Measurements from ENCODE around the gene GPBP1. TPM values are rescaled to one million over a fixed set of nuclear protein-coding genes. Genes with fewer than 3 reads are reported as not detected.

The GPBP1 gene
- total RNA-seq, 4 donors from 2014 or later = 53.5 to 171 (median 99.6) TPM

DNA sequence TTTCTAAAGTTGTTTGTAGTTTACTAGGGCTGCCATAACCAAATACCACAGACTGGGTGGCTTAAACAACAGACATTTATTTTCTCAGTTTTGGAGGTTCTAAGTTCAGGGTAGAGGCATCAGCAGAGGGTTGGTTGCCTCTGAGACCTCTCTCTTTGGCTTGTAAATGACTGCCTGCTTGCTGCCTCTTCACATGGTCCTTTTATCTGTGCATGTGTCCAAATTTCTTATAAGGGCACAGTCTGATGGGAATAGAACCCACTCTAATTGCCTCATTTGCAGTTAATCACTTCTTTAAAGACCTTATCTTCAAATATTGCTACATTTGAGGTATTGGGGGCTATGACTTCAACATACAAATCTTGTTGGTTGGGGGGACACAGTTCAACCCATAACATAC lies 36.8 kb downstream of the GPBP1 start:
- TF ChIP-seq POLR2A (IDR thresholded peaks at IDR 0.05) = no peak
- TF ChIP-seq, protein P1, sequence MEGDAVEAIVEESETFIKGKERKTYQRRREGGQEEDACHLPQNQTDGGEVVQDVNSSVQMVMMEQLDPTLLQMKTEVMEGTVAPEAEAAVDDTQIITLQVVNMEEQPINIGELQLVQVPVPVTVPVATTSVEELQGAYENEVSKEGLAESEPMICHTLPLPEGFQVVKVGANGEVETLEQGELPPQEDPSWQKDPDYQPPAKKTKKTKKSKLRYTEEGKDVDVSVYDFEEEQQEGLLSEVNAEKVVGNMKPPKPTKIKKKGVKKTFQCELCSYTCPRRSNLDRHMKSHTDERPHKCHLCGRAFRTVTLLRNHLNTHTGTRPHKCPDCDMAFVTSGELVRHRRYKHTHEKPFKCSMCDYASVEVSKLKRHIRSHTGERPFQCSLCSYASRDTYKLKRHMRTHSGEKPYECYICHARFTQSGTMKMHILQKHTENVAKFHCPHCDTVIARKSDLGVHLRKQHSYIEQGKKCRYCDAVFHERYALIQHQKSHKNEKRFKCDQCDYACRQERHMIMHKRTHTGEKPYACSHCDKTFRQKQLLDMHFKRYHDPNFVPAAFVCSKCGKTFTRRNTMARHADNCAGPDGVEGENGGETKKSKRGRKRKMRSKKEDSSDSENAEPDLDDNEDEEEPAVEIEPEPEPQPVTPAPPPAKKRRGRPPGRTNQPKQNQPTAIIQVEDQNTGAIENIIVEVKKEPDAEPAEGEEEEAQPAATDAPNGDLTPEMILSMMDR (IDR thresholded peaks at IDR 0.05) = no peak
- Histone ChIP-seq H3K4me3 (no peak overlapping the region), H3K9me3 (no peaks in the 10 kb centered on the region), H3K27ac (no peak overlapping the region), H3K27me3 (no peaks in the 10 kb centered on the region), H3K36me3 (no peaks in the 10 kb centered on the region), H3K4me1 (peaks cover 0 to 8% of the 10 kb centered on the region in 2 donors)
- intact Hi-C loops (cut with DNase I; ENCODE audit: low total_unique reads) = no loop called here
- no peak for DNase-seq

DNA sequence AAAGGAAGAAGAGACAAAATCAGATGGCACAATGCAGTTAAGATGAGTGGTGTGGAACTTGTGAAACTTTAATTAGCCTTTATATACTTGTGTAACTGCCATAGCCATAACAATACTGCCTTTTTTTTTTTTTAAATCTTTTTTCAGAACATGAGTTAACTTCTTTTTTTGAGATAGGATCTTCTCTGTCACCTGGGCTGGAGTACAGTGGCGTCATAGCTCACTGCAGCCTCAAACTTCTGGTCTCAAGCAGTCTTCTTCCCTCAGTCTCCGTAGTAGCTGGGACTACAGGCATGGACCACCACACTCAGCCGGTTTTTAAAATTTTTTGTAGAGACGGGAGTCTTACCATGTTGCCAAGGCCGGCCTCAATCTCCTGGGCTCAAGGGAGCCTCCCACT lies 37.2 kb downstream of the GPBP1 start:
- Histone ChIP-seq H3K4me3 (no peak overlapping the region), H3K27ac (no peak overlapping the region), H3K9me3 (no peaks in the 10 kb centered on the region), H3K27me3 (no peaks in the 10 kb centered on the region), H3K36me3 (no peaks in the 10 kb centered on the region), H3K4me1 (peaks cover 0 to 8% of the 10 kb centered on the region in 2 donors)
- intact Hi-C loops (cut with DNase I; ENCODE audit: low total_unique reads) = no loop called here
- no peak for TF ChIP-seq POLR2A (IDR thresholded peaks at IDR 0.05)
- no peak for DNase-seq

DNA sequence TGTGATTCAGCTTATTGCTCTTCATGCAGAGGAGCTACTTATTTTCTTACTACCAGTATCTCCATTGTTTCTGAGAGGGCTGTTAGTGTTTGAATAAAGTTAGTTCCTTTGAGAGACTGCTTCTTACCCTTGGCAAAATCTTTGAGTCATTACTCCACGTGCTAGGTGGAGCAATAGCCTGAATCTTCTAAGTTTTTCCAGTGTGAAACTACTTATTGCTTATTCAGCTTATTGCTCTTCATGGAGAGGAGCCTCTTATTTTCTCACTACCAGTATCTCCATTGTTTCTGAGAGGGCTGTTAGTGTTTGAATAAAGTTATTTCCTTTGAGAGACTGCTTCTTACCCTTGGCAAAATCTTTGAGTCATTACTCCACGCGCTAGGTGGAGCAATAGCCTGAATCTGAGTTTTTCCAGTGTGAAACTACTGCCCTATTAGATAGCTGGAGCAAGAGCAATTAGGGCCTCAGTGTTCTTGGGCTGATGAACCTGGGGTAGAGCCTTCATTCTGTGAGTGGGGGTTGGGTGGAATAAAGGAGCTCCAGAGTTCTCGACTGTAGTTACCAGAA lies 41.9 kb downstream of the GPBP1 start:
- TF ChIP-seq POLR2A (IDR thresholded peaks at IDR 0.05) = no peak
- TF ChIP-seq, protein P1 (IDR thresholded peaks at IDR 0.05) = no peak
- Histone ChIP-seq H3K27me3 (no peaks in the 10 kb centered on the region), H3K4me3 (no peak overlapping the region), H3K9me3 (no peaks in the 10 kb centered on the region), H3K27ac (no peak overlapping the region), H3K36me3 (no peaks in the 10 kb centered on the region), H3K4me1 (no peaks in the 10 kb centered on the region)
- no peak for DNase-seq
- intact Hi-C loops (cut with DNase I; ENCODE audit: low total_unique reads) = no loop called here

DNA sequence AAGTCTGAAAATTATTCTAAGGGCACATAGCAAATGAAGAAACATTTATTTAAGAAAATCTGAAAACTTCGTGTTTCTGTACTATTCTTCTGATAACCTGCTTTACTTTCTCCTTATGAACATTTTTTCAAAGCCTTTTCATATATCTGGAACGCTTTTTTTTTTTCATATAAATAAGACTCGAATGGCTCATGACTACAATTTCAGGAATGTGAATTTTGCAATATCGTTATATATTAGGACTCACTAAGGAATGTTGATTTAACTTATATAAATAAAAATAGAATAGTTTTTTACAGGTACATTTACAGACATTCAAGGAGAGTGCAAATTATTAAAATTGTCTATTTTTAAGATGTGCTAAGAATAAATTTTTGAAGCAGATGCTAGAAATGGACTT lies 42.9 kb downstream of the GPBP1 start:
- TF ChIP-seq, protein P1 (IDR thresholded peaks at IDR 0.05) = no peak
- no peak for TF ChIP-seq POLR2A (IDR thresholded peaks at IDR 0.05)
- H3K4me1 ChIP-seq = no peaks in the 10 kb centered on the region
- intact Hi-C loops (cut with DNase I; ENCODE audit: low total_unique reads) = no loop called here

DNA sequence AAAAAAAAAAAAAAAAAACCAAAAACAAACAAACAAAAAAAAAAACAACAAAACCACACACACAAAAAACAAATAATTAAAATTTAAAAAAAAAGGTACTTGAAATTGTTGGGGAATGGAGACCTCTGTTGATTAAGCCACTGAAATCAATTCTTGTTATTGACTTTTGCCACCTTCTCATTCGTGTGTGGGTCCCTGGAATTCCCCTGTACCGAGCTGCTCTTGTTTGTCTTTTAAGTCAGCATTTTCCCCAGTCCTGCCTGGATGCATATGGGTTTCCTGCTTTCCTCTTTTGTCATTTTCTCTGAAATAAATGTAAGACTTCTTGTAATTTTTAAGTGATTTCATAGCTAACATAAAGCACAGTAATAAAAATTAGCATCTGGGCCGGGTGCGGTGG lies 45.5 kb downstream of the GPBP1 start:
- TF ChIP-seq, protein P1 (IDR thresholded peaks at IDR 0.05) = no peak
- TF ChIP-seq POLR2A (IDR thresholded peaks at IDR 0.05) = no peak
- Histone ChIP-seq H3K27ac (no peak overlapping the region), H3K9me3 (no peaks in the 10 kb centered on the region), H3K27me3 (no peaks in the 10 kb centered on the region), H3K4me3 (no peak overlapping the region), H3K4me1 (no peaks in the 10 kb centered on the region), H3K36me3 (no peaks in the 10 kb centered on the region)
- intact Hi-C loops (cut with DNase I; ENCODE audit: low total_unique reads) = no loop called here
- DNase-seq = no peak

More for the DNA sequence above, 42.9 kb downstream of the GPBP1 start:
- Histone ChIP-seq H3K9me3 (no peaks in the 10 kb centered on the region), H3K36me3 (no peaks in the 10 kb centered on the region), H3K4me3 (no peak overlapping the region), H3K27me3 (no peaks in the 10 kb centered on the region), H3K27ac (no peak overlapping the region)
- no peak for DNase-seq
